Stimulated activated CD8-positive, alpha-beta memory T cell treated with anti-CD3 and anti-CD28 coated beads, Interleukin-4, amount 100 ng/mL, for 4 hours (primary cell): ENCODE measurements around the gene DNM2.
"Not testable (repeated sequence)": the region's sequence is repeated elsewhere in the genome, so short reads cannot be mapped to it uniquely, and the experiment has no call there.

Source experiments
- DNase-seq, 2 donors: peaks; one replicate each; pipeline ENCODE4 v3.0.0-alpha.2; 2020; ENCODE audit warnings: low read depth in 2 of 2, low spot score in 1 of 2

Gene DNM2

GRCh38 chr19:10751109-10751953 is 33.5 kb downstream of the DNM2 start:
- DNase-seq = no peak

GRCh38 chr19:10752237-10752912 is 34.5 kb downstream of the DNM2 start:
- no peak for DNase-seq

GRCh38 chr19:10752913-10753704 is 35.2 kb downstream of the DNM2 start:
- DNase-seq = no peak

GRCh38 chr19:10756371-10756770 is 38.5 kb downstream of the DNM2 start:
- DNase-seq = no peak

- DNase-seq = no peak
Observed at GRCh38 chr19:10756791-10757190, 38.9 kb downstream of the DNM2 start.

GRCh38 chr19:10758050-10758449 is 40.2 kb downstream of the DNM2 start:
- DNase-seq = not testable (repeated sequence)

GRCh38 chr19:10758978-10759377 is 41.1 kb downstream of the DNM2 start:
- no peak for DNase-seq

- peak; percentile 22 to 24 for DNase-seq
Observed at GRCh38 chr19:10760273-10760944, 42.5 kb downstream of the DNM2 start.

GRCh38 chr19:10761443-10762250 is 43.8 kb downstream of the DNM2 start:
- DNase-seq = no peak

GRCh38 chr19:10762656-10763055 is 44.8 kb downstream of the DNM2 start:
- no peak for DNase-seq

GRCh38 chr19:10763411-10763810 is 45.5 kb downstream of the DNM2 start:
- DNase-seq = no peak

- DNase-seq = no peak
Observed at GRCh38 chr19:10763828-10764339, 46.0 kb downstream of the DNM2 start.

GRCh38 chr19:10764340-10764894 is 46.5 kb downstream of the DNM2 start:
- no peak for DNase-seq

- DNase-seq = no peak
Observed at GRCh38 chr19:10766049-10766623, 48.3 kb downstream of the DNM2 start.

GRCh38 chr19:10766671-10767201 is 48.9 kb downstream of the DNM2 start:
- DNase-seq = no peak

- no peak for DNase-seq
Observed at GRCh38 chr19:10767726-10768125, 49.8 kb downstream of the DNM2 start.

- no peak for DNase-seq
Observed at GRCh38 chr19:10768369-10768768, 50.5 kb downstream of the DNM2 start.

GRCh38 chr19:10768936-10769335 is 51.1 kb downstream of the DNM2 start:
- no peak for DNase-seq
